ENCODE data around the gene INSL3. TPM values are rescaled to one million over a fixed set of nuclear protein-coding genes. Genes with fewer than 3 reads are reported as not detected.

The INSL3 gene
- total and polyA plus RNA-seq, 2 of the 13 experiments (the other 11 are each of a cell fraction or from before 2014, with no cell fraction given), result 0.30 TPM; not detected in 1

- no peak for TF ChIP-seq KDM5B (CRISPR knock-in tag; IDR thresholded peaks at IDR 0.05; ENCODE audit: borderline replicate concordance)
- TF ChIP-seq ZNF570 (CRISPR knock-in tag; IDR thresholded peaks at IDR 0.05; ENCODE audit: borderline replicate concordance), result no peak
- no peak for TF ChIP-seq FOXO4 (CRISPR knock-in tag; conservative IDR thresholded peaks at IDR 0.05)
- no peak for TF ChIP-seq ZNF724P (CRISPR knock-in tag; IDR thresholded peaks at IDR 0.05; ENCODE audit: borderline replicate concordance)
- peak; percentile 87 for TF ChIP-seq BORCS8-MEF2B (CRISPR knock-in tag; IDR thresholded peaks at IDR 0.05)
- no peak for TF ChIP-seq ZNF224 (CRISPR knock-in tag; IDR thresholded peaks at IDR 0.05)
- TF ChIP-seq, protein P1, sequence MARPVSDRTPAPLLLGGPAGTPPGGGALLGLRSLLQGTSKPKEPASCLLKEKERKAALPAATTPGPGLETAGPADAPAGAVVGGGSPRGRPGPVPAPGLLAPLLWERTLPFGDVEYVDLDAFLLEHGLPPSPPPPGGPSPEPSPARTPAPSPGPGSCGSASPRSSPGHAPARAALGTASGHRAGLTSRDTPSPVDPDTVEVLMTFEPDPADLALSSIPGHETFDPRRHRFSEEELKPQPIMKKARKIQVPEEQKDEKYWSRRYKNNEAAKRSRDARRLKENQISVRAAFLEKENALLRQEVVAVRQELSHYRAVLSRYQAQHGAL (CRISPR knock-in tag; IDR thresholded peaks at IDR 0.05; ENCODE audit: not compliant biosample characterization), result no peak
- TF ChIP-seq ZNF510 (CRISPR knock-in tag; IDR thresholded peaks at IDR 0.05; ENCODE audit: low read depth), result no peak
- TF ChIP-seq SOX13 (IDR thresholded peaks at IDR 0.05), result no peak
- TF ChIP-seq SOX13 (CRISPR knock-in tag; conservative IDR thresholded peaks at IDR 0.05 in 1 of 2, IDR thresholded peaks at IDR 0.05 in 1 of 2), result no peak; a peak in 1 of 4 replicates
- no peak for TF ChIP-seq ZNF747 (CRISPR knock-in tag; IDR thresholded peaks at IDR 0.05; ENCODE audit: borderline replicate concordance)
- no peak; the same call in 1 of the 2 replicates for TF ChIP-seq ZNF776 (CRISPR knock-in tag; IDR thresholded peaks at IDR 0.05)
- no peak for TF ChIP-seq ZNF382 (CRISPR knock-in tag; IDR thresholded peaks at IDR 0.05; ENCODE audit: borderline replicate concordance)
- TF ChIP-seq KIAA2018 (CRISPR knock-in tag; IDR thresholded peaks at IDR 0.05; ENCODE audit: borderline replicate concordance), result 0 out of 2 replicates have a peak, but pooled peaks have one; percentile 31
- TF ChIP-seq KAT8 (CRISPR knock-in tag; IDR thresholded peaks at IDR 0.05), result peak; percentile 85
- no peak for TF ChIP-seq ZNF253 (CRISPR knock-in tag; IDR thresholded peaks at IDR 0.05; ENCODE audit: borderline replicate concordance)
- TF ChIP-seq FOXM1 (CRISPR knock-in tag; IDR thresholded peaks at IDR 0.05), result 0 out of 2 replicates have a peak, but pooled peaks have one; percentile 46
- TF ChIP-seq ATF3 (CRISPR knock-in tag; IDR thresholded peaks at IDR 0.05), result 0 out of 2 replicates have a peak, but pooled peaks have one; percentile 44
Observed at GRCh38 chr19:17859533-17860330, 38.4 kb upstream of the INSL3 start, which contains the start of gene RPL18A (continued).
